ENCODE results near the gene PPP1R2C.

DNA sequence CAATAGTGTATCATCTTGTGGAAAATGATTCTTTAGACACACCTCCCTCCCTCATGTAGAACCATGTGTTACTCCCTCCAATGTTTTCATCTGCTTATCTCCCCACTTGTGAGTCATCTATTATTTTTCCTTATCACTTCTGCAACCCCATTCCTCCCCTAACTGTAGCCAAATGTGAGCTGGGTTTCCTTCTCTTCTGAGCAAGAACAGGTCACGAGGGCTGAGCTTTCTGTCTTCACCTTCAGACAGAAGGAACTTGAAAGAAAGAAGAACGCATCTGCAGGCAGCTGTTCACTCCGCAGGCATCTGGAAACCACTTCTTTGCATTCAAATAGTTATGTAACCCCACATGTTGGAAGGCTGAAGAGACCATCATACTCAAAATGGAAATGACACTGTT is 1.8 kb downstream of the PPP1R2C start:
- TF ChIP-seq, protein P1, sequence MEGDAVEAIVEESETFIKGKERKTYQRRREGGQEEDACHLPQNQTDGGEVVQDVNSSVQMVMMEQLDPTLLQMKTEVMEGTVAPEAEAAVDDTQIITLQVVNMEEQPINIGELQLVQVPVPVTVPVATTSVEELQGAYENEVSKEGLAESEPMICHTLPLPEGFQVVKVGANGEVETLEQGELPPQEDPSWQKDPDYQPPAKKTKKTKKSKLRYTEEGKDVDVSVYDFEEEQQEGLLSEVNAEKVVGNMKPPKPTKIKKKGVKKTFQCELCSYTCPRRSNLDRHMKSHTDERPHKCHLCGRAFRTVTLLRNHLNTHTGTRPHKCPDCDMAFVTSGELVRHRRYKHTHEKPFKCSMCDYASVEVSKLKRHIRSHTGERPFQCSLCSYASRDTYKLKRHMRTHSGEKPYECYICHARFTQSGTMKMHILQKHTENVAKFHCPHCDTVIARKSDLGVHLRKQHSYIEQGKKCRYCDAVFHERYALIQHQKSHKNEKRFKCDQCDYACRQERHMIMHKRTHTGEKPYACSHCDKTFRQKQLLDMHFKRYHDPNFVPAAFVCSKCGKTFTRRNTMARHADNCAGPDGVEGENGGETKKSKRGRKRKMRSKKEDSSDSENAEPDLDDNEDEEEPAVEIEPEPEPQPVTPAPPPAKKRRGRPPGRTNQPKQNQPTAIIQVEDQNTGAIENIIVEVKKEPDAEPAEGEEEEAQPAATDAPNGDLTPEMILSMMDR (IDR thresholded peaks at IDR 0.05) = no peak
- no peak for TF ChIP-seq POLR2A (IDR thresholded peaks at IDR 0.05)
